SK-N-SH (cell line): ENCODE measurements around the gene UQCR10. TPM values are rescaled to one million over a fixed set of nuclear protein-coding genes. Genes with fewer than 3 reads are reported as not detected.

Source experiments
- CTCF ChIA-PET: fragments of 300-600, 350-600 bp; formaldehyde crosslinking; extraction: SDS; loops from one replicate; lab custom pipeline; 2021; lab: Yijun Ruan, JAX
- POLR2A ChIA-PET: fragments of 350-600 bp; sonication (Branson Sonifier 250); formaldehyde crosslinking; extraction: SDS; loops from one replicate; lab custom pipeline; 2020; ENCODE audit warnings: antibody characterized with exemption, inconsistent platforms; lab: Yijun Ruan, JAX
- DNase-seq: peaks from one replicate; pipeline ENCODE4 v3.0.0; 2012
- H2AFZ ChIP-seq: fragments of 200-600 bp; sonication (generic); 2 replicates; pipeline ENCODE4 v1.8.1; 2016; ENCODE audit warnings: antibody characterized with exemption, mild to moderate bottlenecking, low read depth
- H3F3A ChIP-seq: fragments of 200-600 bp; sonication (generic); replicated peaks from 2 replicates; pipeline ENCODE3; 2016; ENCODE audit warnings: antibody characterized with exemption, mild to moderate bottlenecking; ENCODE audit not compliant: insufficient read depth
- H3K27ac ChIP-seq, 2 experiments: fragments of 200-500 bp in 1 of 2; fragments of 200-600 bp in 1 of 2; sonication (Bioruptor generic) in 1 of 2; sonication (generic), shearing (Covaris generic) in 1 of 2; 2 replicates each; pipeline versions ENCODE4 v1.5.1 to v1.6.1; 2014 to 2016; ENCODE audit warnings: low read depth in 2 of 2, inconsistent platforms in 1 of 2, low read length in 1 of 2, mild to moderate bottlenecking in 1 of 2, mixed read lengths in 1 of 2
- H3K27me3 ChIP-seq: fragments of 200-600 bp; sonication (generic), shearing (Covaris generic); 2 replicates; pipeline ENCODE4 v1.6.1; 2016; ENCODE audit warnings: mixed run types; ENCODE audit not compliant: insufficient read depth
- H3K36me3 ChIP-seq, 2 experiments: fragments of 200-500 bp in 1 of 2; fragments of 200-600 bp in 1 of 2; sonication (Bioruptor generic) in 1 of 2; sonication (generic) in 1 of 2; replicated peaks in 1 of 2; 2 replicates each; pipeline versions ENCODE3 to v1.5.1; 2014 to 2016; ENCODE audit warnings: low read length in 1 of 2, mild to moderate bottlenecking in 1 of 2; ENCODE audit not compliant: insufficient read depth in 2 of 2, control insufficient read depth in 1 of 2
- H3K4me1 ChIP-seq, 2 experiments: fragments of 200-500 bp in 1 of 2; fragments of 200-600 bp in 1 of 2; sonication (Bioruptor generic) in 1 of 2; sonication (generic), shearing (Covaris generic) in 1 of 2; 2 replicates each; pipeline versions ENCODE4 v1.5.1 to v1.6.1; 2014 to 2016; ENCODE audit warnings: low read depth in 1 of 2, low read length in 1 of 2, mixed run types in 1 of 2; ENCODE audit not compliant: insufficient read depth in 2 of 2, control insufficient read depth in 1 of 2
- H3K4me2 ChIP-seq: fragments of 200-600 bp; sonication (generic), shearing (Covaris generic); 2 replicates; pipeline ENCODE4 v1.6.1; 2017; ENCODE audit warnings: mixed run types
- H3K4me3 ChIP-seq, 2 experiments: fragments of 200-500 bp in 1 of 2; fragments of 200-600 bp in 1 of 2; sonication (Bioruptor generic) in 1 of 2; sonication (generic), shearing (Covaris generic) in 1 of 2; 2 replicates each; pipeline versions ENCODE4 v1.5.1 to v1.8.1; 2014 to 2016; ENCODE audit warnings: low read depth in 2 of 2, inconsistent platforms in 1 of 2, low read length in 1 of 2, mild to moderate bottlenecking in 1 of 2, mixed read lengths in 1 of 2, moderate library complexity in 1 of 2
- H3K79me2 ChIP-seq: fragments of 200-600 bp; sonication (generic); 2 replicates; pipeline ENCODE4 v1.8.1; 2017; ENCODE audit warnings: mild to moderate bottlenecking; ENCODE audit not compliant: insufficient read depth
- H3K9ac ChIP-seq: fragments of 200-600 bp; sonication (generic); 2 replicates; pipeline ENCODE4 v1.6.1; 2017; ENCODE audit warnings: mixed run types
- H3K9me2 ChIP-seq: fragments of 200-600 bp; sonication (generic); 2 replicates; pipeline ENCODE4 v1.6.1; 2017; ENCODE audit warnings: mixed run types
- H3K9me3 ChIP-seq: fragments of 200-600 bp; sonication (generic); 2 replicates; pipeline ENCODE4 v1.6.1; 2017; ENCODE audit warnings: mixed run types, mild to moderate bottlenecking, moderate library complexity
- H4K20me1 ChIP-seq: fragments of 200-600 bp; sonication (generic); 2 replicates; pipeline ENCODE4 v1.6.1; 2017; ENCODE audit warnings: mild to moderate bottlenecking, mixed run types; ENCODE audit not compliant: insufficient read depth
- EZH2phosphoT487 ChIP-seq: fragments of 200-600 bp; sonication (generic); IDR thresholded peaks from 2 replicates; pipeline ENCODE4 v1.6.1; 2017; ENCODE audit warnings: low read depth, mixed run types, mild to moderate bottlenecking, antibody characterized with exemption, moderate library complexity, borderline replicate concordance
- FOSL2 ChIP-seq: IDR thresholded peaks from 2 replicates; pipeline ENCODE4 v1.4.0; 2012; ENCODE audit warnings: low read depth, mild to moderate bottlenecking, moderate library complexity, borderline replicate concordance
- GATA2 ChIP-seq: sonication (generic); formaldehyde crosslinking; IDR thresholded peaks from 2 replicates; pipeline ENCODE4 v1.5.0; 2020; ENCODE audit warnings: mild to moderate bottlenecking, missing genetic modification reagents
- IRF3 ChIP-seq: fragments of 150-350 bp; IDR thresholded peaks from 2 replicates; pipeline ENCODE4 v1.6.1; 2016; ENCODE audit warnings: mild to moderate bottlenecking, low read depth, low read length
- JUND ChIP-seq: IDR thresholded peaks from 2 replicates; pipeline ENCODE4 v1.4.0; 2012
- MEF2A ChIP-seq: IDR thresholded peaks from 2 replicates; pipeline ENCODE4 v1.4.0; 2012; ENCODE audit warnings: low read depth, borderline replicate concordance
- POLR2AphosphoS5 ChIP-seq: IDR thresholded peaks from 2 replicates; pipeline ENCODE4 v1.6.1; 2012; ENCODE audit warnings: low read depth, low read length
- RAD21 ChIP-seq: IDR thresholded peaks from 2 replicates; pipeline ENCODE4 v1.6.1; 2012; ENCODE audit warnings: mild to moderate bottlenecking, low read length
- RCOR1 ChIP-seq: fragments of 150-350 bp; IDR thresholded peaks from 2 replicates; pipeline ENCODE4 v1.6.1; 2017; ENCODE audit warnings: antibody characterized with exemption, low read length
- REST ChIP-seq: IDR thresholded peaks from 2 replicates; pipeline ENCODE4 v1.6.1; 2012; ENCODE audit warnings: mild to moderate bottlenecking, low read depth, low read length, moderate library complexity
- RXRA ChIP-seq: IDR thresholded peaks from 2 replicates; pipeline ENCODE4 v1.4.0; 2012; ENCODE audit warnings: low read depth, mild to moderate bottlenecking, borderline replicate concordance
- SMC3 ChIP-seq: IDR thresholded peaks from 2 replicates; pipeline ENCODE4 v1.6.1; 2012; ENCODE audit warnings: low read depth, low read length, improper control_type of control experiment
- TCF12 ChIP-seq: IDR thresholded peaks from 2 replicates; pipeline ENCODE4 v1.4.0; 2012
- TEAD4 ChIP-seq: IDR thresholded peaks from 2 replicates; pipeline ENCODE4 v1.4.0; 2012; ENCODE audit warnings: mild to moderate bottlenecking, borderline replicate concordance; ENCODE audit not compliant: insufficient read depth
- WGBS: methylation state at CpG from one replicate; pipeline ENCODE4 v1.1.6; 2017; ENCODE audit warnings: low lambda C conversion rate; 5-methylcytosine and 5-hydroxymethylcytosine counted together
- polyA plus RNA-seq, 3 experiments: library from polyadenylated mRNA; depleted of rRNA; stranded (reverse); fragments of >200 nt; gene quantifications; 2 replicates each; pipeline ENCODE4 v1.2.3, GENCODE V29; 2012
- TF ChIP-seq, protein P1 (sequence below): fragments of 200-600 bp; sonication (generic); IDR thresholded peaks from 2 replicates; pipeline ENCODE4 v1.6.1; 2017; ENCODE audit warnings: antibody characterized with exemption, mild to moderate bottlenecking, moderate library complexity

Gene UQCR10
- polyA plus RNA-seq, 1 of the 3 experiments (the other 2 are of a cell fraction) = 248 TPM

- Histone ChIP-seq H4K20me1 (no peaks in the 10 kb centered on the region), H3K27ac (no peak overlapping the region), H3K4me3 (no peak overlapping the region), H3K36me3 (peaks cover 30 to 49% of the 10 kb centered on the region in 2 experiments), H3K9ac (no peak overlapping the region)
- POLR2A ChIA-PET = no interaction called here
- TF ChIP-seq, protein P1, sequence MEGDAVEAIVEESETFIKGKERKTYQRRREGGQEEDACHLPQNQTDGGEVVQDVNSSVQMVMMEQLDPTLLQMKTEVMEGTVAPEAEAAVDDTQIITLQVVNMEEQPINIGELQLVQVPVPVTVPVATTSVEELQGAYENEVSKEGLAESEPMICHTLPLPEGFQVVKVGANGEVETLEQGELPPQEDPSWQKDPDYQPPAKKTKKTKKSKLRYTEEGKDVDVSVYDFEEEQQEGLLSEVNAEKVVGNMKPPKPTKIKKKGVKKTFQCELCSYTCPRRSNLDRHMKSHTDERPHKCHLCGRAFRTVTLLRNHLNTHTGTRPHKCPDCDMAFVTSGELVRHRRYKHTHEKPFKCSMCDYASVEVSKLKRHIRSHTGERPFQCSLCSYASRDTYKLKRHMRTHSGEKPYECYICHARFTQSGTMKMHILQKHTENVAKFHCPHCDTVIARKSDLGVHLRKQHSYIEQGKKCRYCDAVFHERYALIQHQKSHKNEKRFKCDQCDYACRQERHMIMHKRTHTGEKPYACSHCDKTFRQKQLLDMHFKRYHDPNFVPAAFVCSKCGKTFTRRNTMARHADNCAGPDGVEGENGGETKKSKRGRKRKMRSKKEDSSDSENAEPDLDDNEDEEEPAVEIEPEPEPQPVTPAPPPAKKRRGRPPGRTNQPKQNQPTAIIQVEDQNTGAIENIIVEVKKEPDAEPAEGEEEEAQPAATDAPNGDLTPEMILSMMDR = no peak
- TF ChIP-seq MEF2A (no peak), RCOR1 (no peak), IRF3 (no peak), JUND (no peak), REST (no peak), RXRA (no peak), FOSL2 (no peak), TCF12 (no peak), EZH2phosphoT487 (no peak), TEAD4 (no peak), POLR2AphosphoS5 (no peak), GATA2 (CRISPR knock-in tag) (no peak), SMC3 (no peak), RAD21 (no peak)
- TF ChIP-seq, all 33 proteins: peak for 0
- CTCF ChIA-PET = interaction anchor here (0.8 kb wide), 1 partner anchor 188 kb away, joined by 4 read pairs; no protein-coding TSS in a partner anchor
- H3K9me2 ChIP-seq = no peaks in the 10 kb centered on the region
- DNase-seq = no peak
- H3F3A ChIP-seq = no peaks in the 10 kb centered on the region
- peaks cover 5 to 8% of the 10 kb centered on the region in 2 experiments; a peak in 2 of 4 replicates for H3K4me1 ChIP-seq
- H3K27me3 ChIP-seq = no peaks in the 10 kb centered on the region
- H3K4me2 ChIP-seq = no peak overlapping the region
- H2AFZ ChIP-seq = no peak overlapping the region
- no peaks in the 10 kb centered on the region for H3K79me2 ChIP-seq
- no peaks in the 10 kb centered on the region for H3K9me3 ChIP-seq
- 100% methylated on average over 2 of the region's 2 CpGs for WGBS
These were observed 49.8 kb downstream of the UQCR10 start for GRCh38 chr22:29816980-29817379.
